SK-N-SH (cell line): ENCODE results near the gene EML3. TPM values are rescaled to one million over a fixed set of nuclear protein-coding genes. Genes with fewer than 3 reads are reported as not detected.
A peak's percentile ranks its signal among the peaks of the same experiment; 100 is the strongest.

Experiments used
- CTCF ChIA-PET: fragments of 300-600, 350-600 bp; formaldehyde crosslinking; extraction: SDS; loops from one replicate; lab custom pipeline; 2021; lab: Yijun Ruan, JAX
- POLR2A ChIA-PET: fragments of 350-600 bp; sonication (Branson Sonifier 250); formaldehyde crosslinking; extraction: SDS; loops from one replicate; lab custom pipeline; 2020; ENCODE audit warnings: antibody characterized with exemption, inconsistent platforms; lab: Yijun Ruan, JAX
- DNase-seq: peaks from one replicate; pipeline ENCODE4 v3.0.0; 2012
- H2AFZ ChIP-seq: fragments of 200-600 bp; sonication (generic); 2 replicates; pipeline ENCODE4 v1.8.1; 2016; ENCODE audit warnings: antibody characterized with exemption, mild to moderate bottlenecking, low read depth
- H3F3A ChIP-seq: fragments of 200-600 bp; sonication (generic); replicated peaks from 2 replicates; pipeline ENCODE3; 2016; ENCODE audit warnings: antibody characterized with exemption, mild to moderate bottlenecking; ENCODE audit not compliant: insufficient read depth
- H3K27ac ChIP-seq, 2 experiments: fragments of 200-500 bp in 1 of 2; fragments of 200-600 bp in 1 of 2; sonication (Bioruptor generic) in 1 of 2; sonication (generic), shearing (Covaris generic) in 1 of 2; 2 replicates each; pipeline versions ENCODE4 v1.5.1 to v1.6.1; 2014 to 2016; ENCODE audit warnings: low read depth in 2 of 2, inconsistent platforms in 1 of 2, low read length in 1 of 2, mild to moderate bottlenecking in 1 of 2, mixed read lengths in 1 of 2
- H3K27me3 ChIP-seq: fragments of 200-600 bp; sonication (generic), shearing (Covaris generic); 2 replicates; pipeline ENCODE4 v1.6.1; 2016; ENCODE audit warnings: mixed run types; ENCODE audit not compliant: insufficient read depth
- H3K36me3 ChIP-seq, 2 experiments: fragments of 200-500 bp in 1 of 2; fragments of 200-600 bp in 1 of 2; sonication (Bioruptor generic) in 1 of 2; sonication (generic) in 1 of 2; replicated peaks in 1 of 2; 2 replicates each; pipeline versions ENCODE3 to v1.5.1; 2014 to 2016; ENCODE audit warnings: low read length in 1 of 2, mild to moderate bottlenecking in 1 of 2; ENCODE audit not compliant: insufficient read depth in 2 of 2, control insufficient read depth in 1 of 2
- H3K4me1 ChIP-seq, 2 experiments: fragments of 200-500 bp in 1 of 2; fragments of 200-600 bp in 1 of 2; sonication (Bioruptor generic) in 1 of 2; sonication (generic), shearing (Covaris generic) in 1 of 2; 2 replicates each; pipeline versions ENCODE4 v1.5.1 to v1.6.1; 2014 to 2016; ENCODE audit warnings: low read depth in 1 of 2, low read length in 1 of 2, mixed run types in 1 of 2; ENCODE audit not compliant: insufficient read depth in 2 of 2, control insufficient read depth in 1 of 2
- H3K4me2 ChIP-seq: fragments of 200-600 bp; sonication (generic), shearing (Covaris generic); 2 replicates; pipeline ENCODE4 v1.6.1; 2017; ENCODE audit warnings: mixed run types
- H3K4me3 ChIP-seq, 2 experiments: fragments of 200-500 bp in 1 of 2; fragments of 200-600 bp in 1 of 2; sonication (Bioruptor generic) in 1 of 2; sonication (generic), shearing (Covaris generic) in 1 of 2; 2 replicates each; pipeline versions ENCODE4 v1.5.1 to v1.8.1; 2014 to 2016; ENCODE audit warnings: low read depth in 2 of 2, inconsistent platforms in 1 of 2, low read length in 1 of 2, mild to moderate bottlenecking in 1 of 2, mixed read lengths in 1 of 2, moderate library complexity in 1 of 2
- H3K79me2 ChIP-seq: fragments of 200-600 bp; sonication (generic); 2 replicates; pipeline ENCODE4 v1.8.1; 2017; ENCODE audit warnings: mild to moderate bottlenecking; ENCODE audit not compliant: insufficient read depth
- H3K9ac ChIP-seq: fragments of 200-600 bp; sonication (generic); 2 replicates; pipeline ENCODE4 v1.6.1; 2017; ENCODE audit warnings: mixed run types
- H3K9me2 ChIP-seq: fragments of 200-600 bp; sonication (generic); 2 replicates; pipeline ENCODE4 v1.6.1; 2017; ENCODE audit warnings: mixed run types
- H3K9me3 ChIP-seq: fragments of 200-600 bp; sonication (generic); 2 replicates; pipeline ENCODE4 v1.6.1; 2017; ENCODE audit warnings: mixed run types, mild to moderate bottlenecking, moderate library complexity
- H4K20me1 ChIP-seq: fragments of 200-600 bp; sonication (generic); 2 replicates; pipeline ENCODE4 v1.6.1; 2017; ENCODE audit warnings: mild to moderate bottlenecking, mixed run types; ENCODE audit not compliant: insufficient read depth
- CHD2 ChIP-seq: fragments of 150-350 bp; IDR thresholded peaks from 2 replicates; pipeline ENCODE4 v1.6.1; 2018; ENCODE audit warnings: low read length; ENCODE audit not compliant: partially characterized antibody
- CTCF ChIP-seq: fragments of 200-600 bp; sonication (generic); IDR thresholded peaks from 2 replicates; pipeline ENCODE4 v1.6.1; 2017; ENCODE audit warnings: antibody characterized with exemption, mild to moderate bottlenecking, moderate library complexity
- ELF1 ChIP-seq: IDR thresholded peaks from 2 replicates; pipeline ENCODE4 v1.4.0; 2012
- EZH2phosphoT487 ChIP-seq: fragments of 200-600 bp; sonication (generic); IDR thresholded peaks from 2 replicates; pipeline ENCODE4 v1.6.1; 2017; ENCODE audit warnings: low read depth, mixed run types, mild to moderate bottlenecking, antibody characterized with exemption, moderate library complexity, borderline replicate concordance
- FOSL2 ChIP-seq: IDR thresholded peaks from 2 replicates; pipeline ENCODE4 v1.4.0; 2012; ENCODE audit warnings: low read depth, mild to moderate bottlenecking, moderate library complexity, borderline replicate concordance
- FOXM1 ChIP-seq: IDR thresholded peaks from 2 replicates; pipeline ENCODE4 v1.4.0; 2012; ENCODE audit warnings: low read depth, mild to moderate bottlenecking
- GABPA ChIP-seq: IDR thresholded peaks from 2 replicates; pipeline ENCODE4 v1.4.0; 2012; ENCODE audit warnings: low read depth, mild to moderate bottlenecking
- GATA2 ChIP-seq: sonication (generic); formaldehyde crosslinking; IDR thresholded peaks from 2 replicates; pipeline ENCODE4 v1.5.0; 2020; ENCODE audit warnings: mild to moderate bottlenecking, missing genetic modification reagents
- JUND ChIP-seq: IDR thresholded peaks from 2 replicates; pipeline ENCODE4 v1.4.0; 2012
- MAX ChIP-seq: IDR thresholded peaks from 2 replicates; pipeline ENCODE4 v1.4.0; 2012; ENCODE audit warnings: low read depth
- MXI1 ChIP-seq: IDR thresholded peaks from 2 replicates; pipeline ENCODE4 v1.6.1; 2012; ENCODE audit warnings: mild to moderate bottlenecking, low read depth, low read length, improper control_type of control experiment
- NFIC ChIP-seq: IDR thresholded peaks from 2 replicates; pipeline ENCODE4 v1.4.0; 2012; ENCODE audit warnings: borderline replicate concordance
- NRF1 ChIP-seq: IDR thresholded peaks from 2 replicates; pipeline ENCODE4 v1.6.1; 2012; ENCODE audit warnings: low read depth, mild to moderate bottlenecking, low read length
- PBX3 ChIP-seq: IDR thresholded peaks from 2 replicates; pipeline ENCODE4; 2012
- POLR2AphosphoS5 ChIP-seq: IDR thresholded peaks from 2 replicates; pipeline ENCODE4 v1.6.1; 2012; ENCODE audit warnings: low read depth, low read length
- RCOR1 ChIP-seq: fragments of 150-350 bp; IDR thresholded peaks from 2 replicates; pipeline ENCODE4 v1.6.1; 2017; ENCODE audit warnings: antibody characterized with exemption, low read length
- RXRA ChIP-seq: IDR thresholded peaks from 2 replicates; pipeline ENCODE4 v1.4.0; 2012; ENCODE audit warnings: low read depth, mild to moderate bottlenecking, borderline replicate concordance
- SIN3A ChIP-seq: IDR thresholded peaks from 2 replicates; pipeline ENCODE4 v1.6.1; 2012; ENCODE audit warnings: low read depth, mild to moderate bottlenecking, low read length, moderate library complexity, borderline replicate concordance
- SMC3 ChIP-seq: IDR thresholded peaks from 2 replicates; pipeline ENCODE4 v1.6.1; 2012; ENCODE audit warnings: low read depth, low read length, improper control_type of control experiment
- TCF12 ChIP-seq: IDR thresholded peaks from 2 replicates; pipeline ENCODE4 v1.4.0; 2012
- TEAD4 ChIP-seq: IDR thresholded peaks from 2 replicates; pipeline ENCODE4 v1.4.0; 2012; ENCODE audit warnings: mild to moderate bottlenecking, borderline replicate concordance; ENCODE audit not compliant: insufficient read depth
- USF1 ChIP-seq: IDR thresholded peaks from 2 replicates; pipeline ENCODE4 v1.4.0; 2012; ENCODE audit warnings: low read depth, borderline replicate concordance
- USF2 ChIP-seq: fragments of 150-350 bp; IDR thresholded peaks from 2 replicates; pipeline ENCODE4 v1.6.1; 2017; ENCODE audit warnings: antibody characterized with exemption, low read length, low read depth, borderline replicate concordance
- YY1 ChIP-seq: IDR thresholded peaks from 2 replicates; pipeline ENCODE4 v1.4.0; 2012; ENCODE audit warnings: low read depth, mild to moderate bottlenecking
- ZBTB33 ChIP-seq: IDR thresholded peaks from 2 replicates; pipeline ENCODE4 v1.4.0; 2012; ENCODE audit warnings: low read depth, borderline replicate concordance
- WGBS: methylation state at CpG from one replicate; pipeline ENCODE4 v1.1.6; 2017; ENCODE audit warnings: low lambda C conversion rate; 5-methylcytosine and 5-hydroxymethylcytosine counted together
- polyA plus RNA-seq, 3 experiments: library from polyadenylated mRNA; depleted of rRNA; stranded (reverse); fragments of >200 nt; gene quantifications; 2 replicates each; pipeline ENCODE4 v1.2.3, GENCODE V29; 2012

Gene EML3
- polyA plus RNA-seq, 1 of the 3 experiments (the other 2 are of a cell fraction) = 43.0 TPM

GRCh38 chr11:62553839-62554361 lies 58.7 kb downstream of the EML3 start:
- peak overlapping the region; percentile 82 for H3K9ac ChIP-seq
- peak overlapping the region; percentile 85 for H3K4me2 ChIP-seq
- H4K20me1 ChIP-seq = no peaks in the 10 kb centered on the region
- H3K4me3 ChIP-seq = peak overlapping the region in 1 of 2 experiments; percentile 56; a peak in 3 of 4 replicates
- ChIA-PET CTCF (interaction anchor here (1.0 to 11.8 kb wide), 4 partner anchors 10 to 159 kb away, joined by 3 to 90 read pairs (median 16); no protein-coding TSS in a partner anchor), POLR2A (interaction anchor here (1.1 to 1.2 kb wide), 2 partner anchors 19 to 159 kb away, joined by 3 to 5 read pairs; no protein-coding TSS in a partner anchor)
- no peaks in the 10 kb centered on the region for H3K27me3 ChIP-seq
- no peaks in the 10 kb centered on the region for H3K9me3 ChIP-seq
- peaks cover 29% of the 10 kb centered on the region; the same call in 1 of the 2 replicates for H3K79me2 ChIP-seq
- WGBS = 15% methylated on average over 5 of the region's 8 CpGs
- H3K36me3 ChIP-seq = peaks cover 8 to 15% of the 10 kb centered on the region in 2 experiments
- H3K9me2 ChIP-seq = no peaks in the 10 kb centered on the region
- peaks cover 71% of the 10 kb centered on the region for H3F3A ChIP-seq
- DNase-seq = no peak
- no peak overlapping the region for H2AFZ ChIP-seq
- H3K4me1 ChIP-seq = peaks cover 38 to 59% of the 10 kb centered on the region in 2 experiments
- peak overlapping the region; percentile 67 to 97 for H3K27ac ChIP-seq
- TF ChIP-seq EZH2phosphoT487 (no peak), YY1 (no peak), FOXM1 (0 out of 2 replicates have a peak, but pooled peaks have one; percentile 25), SIN3A (peak; percentile 37; the same call in 1 of the 2 replicates), PBX3 (peak; percentile 8; the same call in 1 of the 2 replicates), NFIC (peak; percentile 49; the same call in 1 of the 2 replicates), TCF12 (peak; percentile 51), FOSL2 (peak; percentile 7), USF2 (no peak), RXRA (0 out of 2 replicates have a peak, but pooled peaks have one; percentile 34), MAX (peak; percentile 36), POLR2AphosphoS5 (no peak), GATA2 (no peak), RCOR1 (no peak), GABPA (no peak), TEAD4 (no peak), ELF1 (no peak), CTCF (no peak), MXI1 (no peak), NRF1 (no peak), CHD2 (no peak), SMC3 (no peak), ZBTB33 (no peak), USF1 (no peak), JUND (peak; percentile 60; the same call in 1 of the 2 replicates)
